A673 (cell line): ENCODE results near the gene NUF2. TPM values are rescaled to one million over a fixed set of nuclear protein-coding genes. Genes with fewer than 3 reads are reported as not detected.

Experiments used
- BruUV-seq: library from RNA; stranded (reverse); fragments of 400-500 nt; replicated peaks from 2 replicates; lab custom pipeline; 2021; lab: Mats Ljungman, UMichigan
- CTCF ChIA-PET: fragments of 300-600 bp; sonication (Branson Sonifier 250); formaldehyde crosslinking; loops from one replicate; lab custom pipeline; 2022; ENCODE audit warnings: antibody characterized with exemption; lab: Charles Lee
- POLR2A ChIA-PET: fragments of 300-600 bp; sonication (Branson Sonifier 250); formaldehyde crosslinking; loops from one replicate; lab custom pipeline; 2022; ENCODE audit warnings: antibody characterized with exemption; ENCODE audit not compliant: low non-redundant PET; lab: Charles Lee
- DNase-seq: peaks from one replicate; pipeline ENCODE4 v3.0.0-alpha.2; 2015; ENCODE audit warnings: low spot score
- H3K27ac ChIP-seq: fragments of 200-600 bp; sonication (generic); 2 replicates; pipeline ENCODE4 v1.5.1; 2016; ENCODE audit warnings: mixed run types, low read depth, mild to moderate bottlenecking, mixed read lengths, antibody characterized with exemption, low read length; ENCODE audit not compliant: poor library complexity, severe bottlenecking
- H3K27me3 ChIP-seq: fragments of 200-600 bp; sonication (generic); replicated peaks from 2 replicates; pipeline ENCODE4 v1.6.1; 2017; ENCODE audit warnings: mixed run types, low read depth, mild to moderate bottlenecking, mixed read lengths, antibody characterized with exemption, low read length; ENCODE audit not compliant: insufficient read depth, poor library complexity
- H3K36me3 ChIP-seq: fragments of 200-600 bp; sonication (generic); 2 replicates; pipeline ENCODE4 v1.6.1; 2016; ENCODE audit warnings: mixed run types, mild to moderate bottlenecking, mixed read lengths, antibody characterized with exemption, low read length; ENCODE audit not compliant: insufficient read depth, poor library complexity, severe bottlenecking
- H3K4me1 ChIP-seq: fragments of 200-600 bp; sonication (generic); 2 replicates; pipeline ENCODE4 v1.6.1; 2017; ENCODE audit warnings: mixed run types, mild to moderate bottlenecking, mixed read lengths, antibody characterized with exemption, low read length; ENCODE audit not compliant: insufficient read depth, poor library complexity, severe bottlenecking
- H3K4me3 ChIP-seq: fragments of 200-600 bp; sonication (generic); 2 replicates; pipeline ENCODE4 v1.5.1; 2016; ENCODE audit warnings: low read depth, mixed run types, mild to moderate bottlenecking, mixed read lengths, low read length; ENCODE audit not compliant: poor library complexity, severe bottlenecking
- H3K9me3 ChIP-seq: fragments of 200-600 bp; sonication (generic); 2 replicates; pipeline ENCODE4 v1.6.1; 2016; ENCODE audit warnings: mixed run types, low read depth, mild to moderate bottlenecking, mixed read lengths, antibody characterized with exemption, low read length; ENCODE audit not compliant: poor library complexity, severe bottlenecking
- CTCF ChIP-seq: fragments of 300-800, 200-600 bp; sonication (generic); conservative IDR thresholded peaks from 2 replicates; pipeline ENCODE4 v1.5.1; 2017; ENCODE audit warnings: low read depth, mild to moderate bottlenecking, antibody characterized with exemption, low read length, moderate library complexity, mixed read lengths
- EZH2 ChIP-seq: fragments of 200-600 bp; sonication (generic); IDR thresholded peaks from 2 replicates; pipeline ENCODE4 v1.6.1; 2017; ENCODE audit warnings: borderline replicate concordance, low read depth, mild to moderate bottlenecking, mixed read lengths, antibody characterized with exemption, low read length; ENCODE audit not compliant: poor library complexity, severe bottlenecking
- intact Hi-C: fragments of 100-400 bp; cut with micrococcal nuclease; formaldehyde crosslinking; loops from one replicate; pipeline ENCODE4 v1.10.0; 2022; ENCODE audit not compliant: unreplicated experiment
- total RNA-seq: library from RNA; stranded (reverse); gene quantifications from 2 replicates; pipeline ENCODE4 v1.2.3, GENCODE V29; 2021

Gene NUF2
- total RNA-seq, 1 experiment from 2014 or later, result 91.6 TPM

- BruUV-seq, result no TSS peak
- no peaks in the 10 kb centered on the region for H3K36me3 ChIP-seq
- peaks cover 11% of the 10 kb centered on the region for H3K4me1 ChIP-seq
- H3K27me3 ChIP-seq, result no peaks in the 10 kb centered on the region
- DNase-seq, result no peak
- no peaks in the 10 kb centered on the region for H3K9me3 ChIP-seq
- TF ChIP-seq CTCF, result no peak
- TF ChIP-seq EZH2, result no peak
- ChIA-PET CTCF (no interaction called here), POLR2A (no interaction called here)
- no peak overlapping the region for H3K4me3 ChIP-seq
- H3K27ac ChIP-seq, result no peak overlapping the region
- intact Hi-C loops, result loop anchor here (10.0 kb wide), 1 partner anchor 325 kb away; no protein-coding TSS in a partner anchor
Measured at GRCh38 chr1:163379801-163380200, 58.0 kb downstream of the NUF2 start.

- Histone ChIP-seq H3K27me3 (no peaks in the 10 kb centered on the region), H3K27ac (no peak overlapping the region), H3K9me3 (no peaks in the 10 kb centered on the region), H3K4me1 (peaks cover 11% of the 10 kb centered on the region), H3K4me3 (no peak overlapping the region), H3K36me3 (no peaks in the 10 kb centered on the region)
- intact Hi-C loops, result no loop called here
- no peak for DNase-seq
- ChIA-PET POLR2A (no interaction called here), CTCF (no interaction called here)
- no TSS peak for BruUV-seq
- TF ChIP-seq EZH2 (no peak), CTCF (no peak)
Measured at GRCh38 chr1:163381487-163382184, 59.9 kb downstream of the NUF2 start.

- no peak overlapping the region for H3K27ac ChIP-seq
- H3K4me3 ChIP-seq, result no peak overlapping the region
- no peaks in the 10 kb centered on the region for H3K36me3 ChIP-seq
- no peak for DNase-seq
- ChIA-PET CTCF (no interaction called here), POLR2A (no interaction called here)
- peaks cover 11% of the 10 kb centered on the region for H3K4me1 ChIP-seq
- no peaks in the 10 kb centered on the region for H3K9me3 ChIP-seq
- intact Hi-C loops, result no loop called here
- no peak for TF ChIP-seq CTCF
- TF ChIP-seq EZH2, result no peak
- BruUV-seq, result no TSS peak
- no peaks in the 10 kb centered on the region for H3K27me3 ChIP-seq
Measured at GRCh38 chr1:163382395-163382794, 60.6 kb downstream of the NUF2 start.
